Activated CD4-positive, alpha-beta T cell treated with anti-CD3 and anti-CD28 coated beads, Interleukin-2, amount 50 U/mL, for 16 hours (primary cell): ENCODE data around the gene LIMS1.
"Not testable (repeated sequence)": the region's sequence is repeated elsewhere in the genome, so short reads cannot be mapped to it uniquely, and the experiment has no call there.

Experiments
- DNase-seq: peaks from one replicate; pipeline ENCODE4 v3.0.0-alpha.2; 2020

The LIMS1 gene

DNA sequence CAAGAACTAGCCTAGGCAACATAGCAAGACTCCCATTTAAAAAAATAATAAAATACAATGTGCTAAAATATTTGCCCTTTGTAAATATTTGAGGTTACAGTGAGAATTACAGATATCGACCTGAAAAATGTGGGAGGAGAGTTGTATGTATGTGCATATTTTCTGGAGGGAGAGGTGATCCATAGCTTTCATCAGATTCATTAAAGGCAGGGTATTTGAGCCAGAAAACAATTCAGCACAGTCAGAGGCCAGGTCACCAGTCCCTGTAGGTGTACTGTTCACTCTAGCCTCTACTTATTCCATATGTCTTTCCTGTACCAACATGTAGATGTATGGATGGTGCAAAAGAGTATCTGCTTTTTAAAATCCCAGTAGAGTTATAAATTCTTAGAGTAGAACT, 136.0 kb downstream of the LIMS1 start:
- DNase-seq, result not testable (repeated sequence)

DNA sequence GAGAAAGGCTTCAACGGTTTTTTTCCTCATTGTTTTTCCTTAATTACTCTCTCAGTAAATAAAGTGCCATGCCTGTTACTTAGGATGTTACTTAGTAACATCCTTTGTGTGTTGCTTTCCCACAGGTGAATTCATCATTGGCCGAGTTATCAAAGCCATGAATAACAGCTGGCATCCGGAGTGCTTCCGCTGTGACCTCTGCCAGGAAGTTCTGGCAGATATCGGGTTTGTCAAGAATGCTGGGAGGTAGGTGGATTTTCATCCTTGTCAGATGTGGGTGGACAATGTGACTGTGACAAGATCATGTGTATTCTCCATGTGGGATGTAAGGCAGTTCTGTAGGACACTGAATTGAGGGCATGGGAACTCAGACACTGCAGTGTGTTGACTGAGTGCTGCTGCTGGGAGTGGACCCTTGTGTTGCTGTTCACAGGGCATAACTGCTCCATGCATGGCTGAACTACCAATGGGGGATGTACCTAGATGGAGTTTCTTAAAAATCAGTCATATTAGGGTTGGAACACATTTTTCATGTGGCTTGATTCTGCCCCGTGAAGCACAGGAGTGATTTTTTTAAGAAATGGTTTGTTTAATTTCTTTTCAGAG, 138.0 kb downstream of the LIMS1 start:
- DNase-seq, result not testable (repeated sequence)

DNA sequence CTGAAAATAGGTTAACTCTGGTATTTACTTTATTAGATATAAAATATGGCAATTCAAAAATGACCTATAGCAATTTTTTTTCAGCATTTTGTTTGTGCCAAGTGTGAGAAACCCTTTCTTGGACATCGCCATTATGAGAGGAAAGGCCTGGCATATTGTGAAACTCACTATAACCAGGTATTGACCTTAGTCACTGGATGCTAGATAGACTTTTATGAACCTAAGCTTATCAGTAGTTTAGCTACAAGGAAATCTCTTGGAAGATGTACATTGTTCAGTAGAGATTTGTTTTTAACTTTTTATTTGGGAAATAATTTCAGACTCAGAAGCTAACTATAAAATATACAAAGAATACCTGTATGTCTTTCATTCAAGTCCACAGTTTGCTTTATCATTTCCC, 142.3 kb downstream of the LIMS1 start:
- DNase-seq, result not testable (repeated sequence)

DNA sequence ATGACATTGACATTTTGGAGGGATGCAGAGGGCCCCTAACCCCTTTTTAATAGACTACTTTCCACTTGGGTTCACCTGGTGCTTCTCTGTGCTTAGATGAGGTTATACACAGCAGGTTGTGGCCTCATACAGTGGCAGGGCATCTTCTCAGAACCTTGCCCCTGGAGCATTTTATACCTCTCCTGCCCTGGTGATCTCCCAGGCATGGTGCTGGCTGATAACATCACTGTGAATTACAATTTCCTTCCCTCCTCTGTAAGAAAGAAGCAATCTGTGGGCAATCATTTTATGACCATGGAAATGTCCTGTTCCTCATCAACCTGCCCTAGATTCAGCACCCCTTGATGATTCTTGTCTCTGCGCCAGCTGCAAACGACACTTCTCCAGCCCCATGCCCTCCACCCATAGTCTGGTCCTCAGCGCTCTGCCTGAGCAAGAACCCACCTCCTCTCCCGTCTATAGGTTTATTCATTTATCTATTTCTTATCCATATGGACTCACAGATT, 143.0 kb downstream of the LIMS1 start:
- DNase-seq, result not testable (repeated sequence)

DNA sequence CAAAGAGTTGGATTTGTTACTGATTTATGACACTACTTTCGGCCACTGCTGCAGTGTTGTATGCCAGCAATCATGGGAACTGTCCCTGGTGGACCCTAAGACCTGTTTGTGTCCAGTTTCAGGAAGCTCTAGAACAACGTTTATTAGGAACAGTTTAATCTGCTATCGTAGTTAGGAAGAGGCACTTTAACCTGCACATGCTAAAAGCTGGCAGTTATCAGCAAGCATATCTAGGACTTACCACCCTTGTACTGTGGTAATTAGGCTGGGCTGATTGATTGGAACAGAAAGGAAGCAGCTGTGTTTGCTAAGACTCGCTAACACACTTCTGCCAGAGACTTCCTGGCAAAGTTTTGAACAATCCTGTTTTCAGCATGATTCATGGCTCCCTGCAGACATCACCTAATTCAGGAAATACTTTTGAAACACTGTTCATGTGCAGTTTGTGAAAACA, 144.0 kb downstream of the LIMS1 start:
- not testable (repeated sequence) for DNase-seq

DNA sequence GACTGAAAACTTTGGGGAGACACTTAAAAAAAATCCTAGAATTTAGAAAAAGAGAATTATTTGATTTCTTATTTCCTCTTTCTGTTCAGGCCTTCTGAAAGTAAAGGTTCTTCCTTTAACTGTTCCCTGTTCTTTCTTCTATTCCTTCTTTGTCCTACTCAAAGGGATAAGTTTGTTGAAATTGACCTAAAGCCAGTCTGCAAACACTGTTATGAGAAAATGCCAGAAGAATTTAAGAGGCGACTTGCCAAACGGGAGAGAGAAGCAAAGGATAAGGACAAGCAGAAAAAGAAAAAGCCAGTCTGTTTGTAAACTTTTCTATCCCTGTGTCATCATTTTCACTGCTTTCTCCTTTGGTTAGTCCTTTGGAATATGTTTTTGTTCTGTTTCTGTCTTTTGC, 146.5 kb downstream of the LIMS1 start:
- DNase-seq, result not testable (repeated sequence)

DNA sequence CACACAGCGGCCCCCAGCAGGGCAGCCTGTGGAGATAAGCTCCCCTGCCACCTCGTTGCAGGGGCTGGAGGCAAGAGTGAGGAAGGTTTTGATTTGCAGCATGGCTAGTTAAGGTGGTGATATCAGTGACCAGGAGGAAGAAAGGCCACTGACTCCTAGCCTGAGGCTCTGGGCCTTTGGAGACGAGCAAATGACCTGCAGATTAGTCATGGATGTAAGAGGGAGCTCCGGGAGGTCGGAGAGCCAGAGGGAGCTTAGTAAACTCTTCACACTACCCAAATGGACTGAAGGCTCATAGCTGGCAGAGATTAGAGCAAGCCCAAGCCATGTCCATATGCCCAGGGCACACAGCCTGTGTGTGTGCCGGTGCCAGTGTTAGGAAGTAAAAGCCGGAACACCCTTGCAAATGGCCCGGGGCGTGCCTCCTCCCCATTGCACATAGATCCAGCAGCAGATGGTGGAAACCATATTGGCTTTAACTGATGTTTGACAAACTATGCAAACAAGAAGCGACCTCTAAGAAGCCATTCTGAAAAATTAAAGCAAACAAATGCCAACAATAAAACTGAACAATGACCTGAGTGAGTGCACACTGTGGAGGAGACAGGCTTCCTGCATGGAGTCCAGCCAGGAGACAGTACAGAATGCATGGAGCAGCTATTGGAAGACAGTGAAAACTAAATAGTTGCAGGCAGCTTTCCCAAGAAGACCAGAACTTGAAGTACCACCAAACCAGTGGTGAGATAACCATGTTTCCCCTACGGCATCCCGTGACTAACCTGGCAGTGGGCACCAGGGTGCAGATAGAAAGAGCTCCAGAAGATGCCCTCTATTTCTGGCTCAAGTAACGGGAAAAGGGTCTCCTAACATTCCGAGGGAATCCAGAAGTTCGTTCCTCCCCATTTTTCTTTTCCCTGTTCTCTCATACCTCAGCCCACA, 154.8 kb downstream of the LIMS1 start:
- DNase-seq, result not testable (repeated sequence)

DNA sequence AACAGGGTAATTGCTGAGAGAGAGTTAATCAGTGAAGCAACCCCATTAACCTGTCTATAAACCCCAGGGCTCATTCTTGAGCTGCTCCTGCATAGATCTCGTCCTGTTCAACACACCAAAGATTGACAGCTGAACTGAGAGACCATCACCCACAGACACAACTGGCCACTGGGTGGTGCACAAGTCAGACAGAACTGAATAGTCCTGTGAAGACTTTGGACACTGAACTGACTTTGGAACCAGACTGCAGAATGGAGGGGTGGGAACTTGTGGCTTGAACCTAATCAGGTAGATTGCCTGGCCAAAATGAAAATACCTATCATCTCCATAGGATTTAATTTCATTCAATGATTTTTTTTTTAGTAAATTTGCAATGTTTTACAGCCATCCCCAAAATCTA, 155.7 kb downstream of the LIMS1 start:
- DNase-seq, result not testable (repeated sequence)

DNA sequence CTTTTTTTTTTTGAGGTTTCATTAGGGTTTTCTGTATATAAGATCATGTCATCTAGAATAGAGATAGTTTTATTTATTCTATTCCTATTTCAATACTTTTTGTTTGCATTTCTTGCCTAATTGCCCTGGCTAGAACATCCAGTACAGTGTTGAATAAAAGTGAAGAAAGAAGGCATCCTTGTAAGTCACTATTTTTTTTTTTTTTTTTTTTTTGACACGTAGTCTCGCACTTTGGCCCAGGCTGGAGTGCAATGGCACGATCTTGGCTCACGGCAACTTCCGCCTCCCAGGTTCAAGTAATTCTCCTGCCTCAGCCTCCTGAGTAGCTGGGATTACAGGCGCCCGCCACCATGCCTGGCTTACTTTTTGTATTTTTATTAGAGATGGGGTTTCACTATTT, 157.2 kb downstream of the LIMS1 start:
- no peak for DNase-seq

DNA sequence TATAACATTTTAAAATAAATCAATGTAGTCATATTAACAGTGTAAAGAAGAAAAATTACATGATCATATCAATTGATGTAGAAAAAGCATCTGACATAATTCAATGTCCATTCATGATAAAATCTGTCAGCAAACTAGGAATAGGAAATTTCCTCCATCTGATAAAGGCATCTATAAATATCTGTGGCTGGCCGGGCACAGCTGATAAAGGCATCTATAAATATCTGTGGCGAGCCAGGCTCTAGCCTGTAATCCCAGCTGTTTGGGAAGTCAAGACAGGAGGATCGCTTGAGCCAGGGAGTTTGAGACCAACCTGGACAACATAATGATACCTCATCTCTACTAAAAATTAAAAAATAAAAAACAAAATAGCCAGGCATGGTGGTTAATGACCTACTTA, 166.9 kb downstream of the LIMS1 start:
- no peak for DNase-seq

DNA sequence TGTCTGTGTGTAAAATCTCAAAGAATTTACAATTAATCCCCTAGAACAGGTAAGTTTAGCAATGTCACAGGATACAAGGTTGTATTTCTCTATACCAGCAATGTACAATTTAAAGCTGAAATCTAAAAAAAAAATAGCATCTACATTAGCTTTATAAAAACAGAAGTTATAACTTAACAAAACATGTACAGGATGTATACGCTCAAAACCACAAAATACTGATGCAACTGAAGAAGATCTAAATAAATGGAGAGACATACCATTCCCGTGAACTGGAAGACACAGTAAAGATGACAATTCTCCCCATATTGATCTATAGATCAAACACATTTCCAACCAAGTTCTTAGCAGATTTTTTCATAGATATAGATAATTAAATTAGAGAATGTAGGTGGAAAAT, 167.5 kb downstream of the LIMS1 start:
- no peak for DNase-seq

DNA sequence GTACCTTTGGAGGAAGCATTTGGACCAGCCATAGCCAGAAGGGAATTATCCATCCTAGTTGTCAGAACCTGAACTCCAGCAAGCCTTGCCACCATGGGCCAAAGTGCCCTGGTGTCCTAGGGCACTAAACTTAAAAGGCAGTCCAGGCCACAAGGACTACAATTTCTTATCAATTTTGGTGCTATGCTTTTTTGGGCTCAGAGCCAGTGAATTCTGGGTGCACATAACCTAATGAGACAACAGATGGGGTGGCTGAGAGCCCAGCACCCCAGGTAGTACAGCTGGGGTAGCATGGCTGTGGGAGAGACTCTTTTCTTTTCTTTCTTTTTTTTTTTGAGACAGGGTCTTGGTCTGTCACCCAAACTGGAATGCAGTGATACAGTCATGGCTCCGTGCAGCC, 170.6 kb downstream of the LIMS1 start:
- DNase-seq, result no peak

DNA sequence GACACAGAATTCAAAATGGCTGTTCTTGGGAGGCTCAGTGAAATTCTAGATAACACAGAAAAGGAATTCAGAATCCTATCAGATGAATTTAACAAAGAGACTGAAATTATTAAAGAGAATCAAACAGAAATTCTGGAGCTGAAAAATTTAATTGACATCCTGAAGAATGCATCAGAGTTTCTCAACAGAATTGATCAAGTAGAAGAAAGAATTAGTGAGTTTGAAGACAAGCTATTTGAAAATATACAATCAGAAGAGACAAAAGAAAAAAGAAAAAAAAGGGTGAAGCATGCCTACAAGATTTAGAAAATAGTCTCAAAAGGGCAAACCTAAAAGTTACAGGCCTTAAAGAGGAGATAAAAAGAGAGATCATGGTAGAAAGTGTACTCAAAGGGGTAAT, 173.0 kb downstream of the LIMS1 start:
- DNase-seq, result no peak

DNA sequence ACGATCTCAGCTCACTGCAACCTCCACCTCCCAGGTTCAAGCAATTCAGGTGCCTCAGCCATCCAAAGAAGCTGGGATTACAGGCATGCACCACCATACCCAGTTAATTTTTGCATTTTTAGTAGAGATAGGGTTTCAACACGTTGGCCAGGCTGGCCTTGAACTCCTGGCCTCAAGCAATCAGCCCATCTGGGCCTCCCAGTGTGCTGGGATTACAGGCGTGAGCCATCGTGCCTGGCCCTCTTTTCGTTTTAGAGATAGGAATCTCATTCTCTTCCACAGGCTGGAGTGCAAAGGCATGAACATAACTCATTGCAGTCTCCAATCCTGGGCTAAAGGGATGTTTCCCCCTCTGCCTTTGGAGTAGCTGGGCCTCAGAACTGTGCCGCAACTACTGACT, 182.7 kb downstream of the LIMS1 start:
- not testable (repeated sequence) for DNase-seq

DNA sequence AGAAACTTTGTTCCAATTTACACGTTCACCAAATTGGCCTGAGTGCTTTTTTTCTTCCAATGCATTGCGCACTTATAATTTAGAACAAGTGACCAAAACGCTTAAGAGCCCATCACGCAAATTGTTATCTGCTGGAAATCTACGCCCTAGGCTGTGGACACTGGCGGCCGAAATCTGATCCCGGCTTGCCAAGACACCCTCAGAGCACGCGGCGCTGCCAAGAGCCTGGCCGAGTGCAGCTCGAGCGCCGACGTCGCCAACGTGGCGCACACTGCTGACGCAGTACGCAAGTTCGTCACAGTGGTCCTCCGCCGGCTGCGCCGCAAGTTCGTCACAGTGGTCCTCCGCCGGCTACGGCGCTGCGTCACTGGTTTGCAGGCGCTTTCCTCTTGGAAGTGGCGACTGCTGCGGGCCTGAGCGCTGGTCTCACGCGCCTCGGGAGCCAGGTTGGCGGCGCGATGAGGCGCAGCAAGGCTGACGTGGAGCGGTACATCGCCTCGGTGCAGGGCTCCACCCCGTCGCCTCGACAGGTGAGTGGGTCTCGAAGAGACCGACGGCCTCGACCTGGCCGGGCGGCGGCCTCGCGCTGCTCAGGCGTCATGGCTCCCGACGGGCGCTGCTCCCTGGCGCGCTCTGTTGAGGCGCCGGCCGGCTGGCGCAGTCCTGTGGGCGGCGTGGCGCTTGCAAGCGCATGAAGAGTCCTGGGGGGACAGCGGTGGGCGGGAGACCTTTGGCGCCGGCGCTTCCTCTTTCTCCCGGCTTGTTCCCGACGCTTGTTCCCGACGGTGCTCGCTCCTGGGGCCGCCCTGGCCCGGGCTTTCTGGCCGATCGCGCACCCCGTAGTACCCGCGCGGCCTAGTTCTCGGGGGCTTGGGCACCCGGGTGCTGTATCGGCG, 185.1 kb downstream of the LIMS1 start, which contains the start of gene RANBP2:
Gene RANBP2 (plus strand): TSS at position 334 of the 896 bp plus-strand sequence. CDS start 125 bp downstream, at position 459.
- DNase-seq, result peak; percentile 97

DNA sequence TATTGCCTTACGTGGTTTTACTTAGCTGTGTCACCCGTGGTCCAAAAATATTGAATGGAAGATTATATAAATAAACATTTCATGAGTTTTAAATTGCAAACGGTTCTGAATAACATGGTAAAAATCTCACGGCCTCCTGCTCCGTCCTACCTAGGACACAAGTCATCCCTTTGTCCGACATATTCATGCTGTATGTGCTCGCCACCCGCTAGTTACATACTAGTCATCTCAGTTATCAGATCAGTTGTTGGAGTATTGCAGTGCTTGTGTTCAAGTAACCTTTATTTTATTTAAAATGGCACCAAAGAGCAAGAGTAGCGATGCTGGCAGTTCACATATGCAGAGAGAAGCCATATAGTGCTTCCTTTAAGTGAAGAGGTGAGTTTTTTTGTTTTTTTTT, 191.8 kb downstream of the LIMS1 start:
- DNase-seq, result not testable (repeated sequence)

DNA sequence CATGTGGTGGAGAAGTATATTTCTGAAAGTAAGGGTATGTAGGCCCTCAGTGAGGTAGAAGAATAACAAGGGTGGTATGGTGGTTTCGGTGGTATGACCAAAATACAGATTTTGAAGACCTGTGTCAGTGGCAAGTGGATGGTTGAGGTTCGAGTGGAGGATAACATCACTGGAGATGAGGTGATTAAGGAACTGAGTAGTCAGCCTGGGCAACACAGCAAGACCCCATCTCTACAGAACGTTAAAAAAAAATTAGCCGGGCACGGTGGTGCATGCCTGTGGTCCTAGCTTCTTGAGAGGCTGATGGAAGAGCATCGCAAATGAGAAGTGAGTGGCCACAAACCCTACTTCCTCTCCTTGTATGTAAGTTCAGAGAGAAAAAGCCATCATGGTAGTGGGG, 200.4 kb downstream of the LIMS1 start:
- not testable (repeated sequence) for DNase-seq
